ENCODE measurements around the gene MVD. TPM values are rescaled to one million over a fixed set of nuclear protein-coding genes. Genes with fewer than 3 reads are reported as not detected.

Gene MVD
- total and polyA plus RNA-seq, 2 of the 13 experiments (the other 11 are each of a cell fraction or from before 2014, with no cell fraction given) = 28.1 to 187 TPM

DNA sequence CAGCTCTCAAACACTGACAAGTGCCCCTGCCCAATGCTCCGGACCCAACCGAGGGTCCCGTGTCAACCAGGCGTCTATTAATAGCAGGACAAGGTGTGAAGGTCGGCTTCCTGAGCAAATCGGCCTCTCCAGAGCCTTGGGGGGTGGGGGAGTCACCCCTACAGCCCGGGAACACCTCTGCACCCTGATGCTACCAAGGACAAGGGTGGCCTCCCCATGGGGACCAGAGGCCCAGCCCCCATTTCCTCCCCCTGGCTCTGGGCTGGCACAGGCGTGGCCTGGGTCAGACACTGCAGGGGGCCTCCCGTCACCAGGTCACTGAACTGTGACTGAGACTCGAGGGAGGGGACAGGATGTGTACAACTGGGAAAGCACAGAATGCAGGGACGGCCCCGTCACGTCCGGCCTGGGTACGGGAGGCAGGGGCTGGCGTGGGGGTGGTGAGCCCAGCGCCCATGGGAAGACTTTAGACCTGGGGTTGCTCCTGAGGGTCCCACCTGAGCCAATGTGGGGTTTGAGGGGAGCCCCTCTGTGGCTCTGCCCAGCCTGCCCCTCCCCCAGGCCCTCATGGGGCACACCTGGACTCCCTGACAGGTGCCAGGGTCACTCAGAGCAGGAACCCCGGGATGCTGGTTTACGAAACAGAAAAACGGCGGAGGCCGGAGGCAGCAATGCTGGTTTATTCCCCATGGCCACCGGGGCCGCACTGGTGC lies 11.5 kb downstream of the MVD start (continued):
- TF ChIP-seq NRL (CRISPR knock-in tag; IDR thresholded peaks at IDR 0.05; ENCODE audit: borderline replicate concordance) (peak; percentile 15; the same call in 1 of the 2 replicates), KDM3A (CRISPR knock-in tag; IDR thresholded peaks at IDR 0.05; ENCODE audit: low read depth) (no peak), ETV5 (CRISPR knock-in tag; IDR thresholded peaks at IDR 0.05; ENCODE audit: borderline replicate concordance) (peak; percentile 99), KAT2B (IDR thresholded peaks at IDR 0.05; ENCODE audit: borderline replicate concordance, low read depth, low read length) (no peak), KAT8 (CRISPR knock-in tag; IDR thresholded peaks at IDR 0.05) (peak; percentile 92), ELF3 (CRISPR knock-in tag; IDR thresholded peaks at IDR 0.05) (peak; percentile 85), SP140L (CRISPR knock-in tag; IDR thresholded peaks at IDR 0.05; ENCODE audit: borderline replicate concordance) (no peak), SOX6 (IDR thresholded peaks at IDR 0.05) (no peak), SOX6 (CRISPR knock-in tag; IDR thresholded peaks at IDR 0.05) (peak; percentile 74), MEF2D (CRISPR knock-in tag; IDR thresholded peaks at IDR 0.05) (peak; percentile 97), ZNF546 (CRISPR knock-in tag; conservative IDR thresholded peaks at IDR 0.05) (no peak; the same call in 1 of the 2 replicates), ZBTB33 (CRISPR knock-in tag; IDR thresholded peaks at IDR 0.05) (peak; percentile 71; the same call in 1 of the 2 replicates), PAX8 (CRISPR knock-in tag; IDR thresholded peaks at IDR 0.05; ENCODE audit: borderline replicate concordance) (no peak), ZSCAN12 (CRISPR knock-in tag; IDR thresholded peaks at IDR 0.05) (no peak), ZC3H4 (CRISPR knock-in tag; IDR thresholded peaks at IDR 0.05; ENCODE audit: borderline replicate concordance) (peak; percentile 19; the same call in 1 of the 2 replicates), ZBTB44 (CRISPR knock-in tag; IDR thresholded peaks at IDR 0.05) (no peak; the same call in 1 of the 2 replicates)
- TF ChIP-seq, protein P1, sequence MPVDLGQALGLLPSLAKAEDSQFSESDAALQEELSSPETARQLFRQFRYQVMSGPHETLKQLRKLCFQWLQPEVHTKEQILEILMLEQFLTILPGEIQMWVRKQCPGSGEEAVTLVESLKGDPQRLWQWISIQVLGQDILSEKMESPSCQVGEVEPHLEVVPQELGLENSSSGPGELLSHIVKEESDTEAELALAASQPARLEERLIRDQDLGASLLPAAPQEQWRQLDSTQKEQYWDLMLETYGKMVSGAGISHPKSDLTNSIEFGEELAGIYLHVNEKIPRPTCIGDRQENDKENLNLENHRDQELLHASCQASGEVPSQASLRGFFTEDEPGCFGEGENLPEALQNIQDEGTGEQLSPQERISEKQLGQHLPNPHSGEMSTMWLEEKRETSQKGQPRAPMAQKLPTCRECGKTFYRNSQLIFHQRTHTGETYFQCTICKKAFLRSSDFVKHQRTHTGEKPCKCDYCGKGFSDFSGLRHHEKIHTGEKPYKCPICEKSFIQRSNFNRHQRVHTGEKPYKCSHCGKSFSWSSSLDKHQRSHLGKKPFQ (CRISPR knock-in tag; IDR thresholded peaks at IDR 0.05; ENCODE audit: insufficient replicate concordance) = peak; percentile 78
- TF ChIP-seq, protein P2, sequence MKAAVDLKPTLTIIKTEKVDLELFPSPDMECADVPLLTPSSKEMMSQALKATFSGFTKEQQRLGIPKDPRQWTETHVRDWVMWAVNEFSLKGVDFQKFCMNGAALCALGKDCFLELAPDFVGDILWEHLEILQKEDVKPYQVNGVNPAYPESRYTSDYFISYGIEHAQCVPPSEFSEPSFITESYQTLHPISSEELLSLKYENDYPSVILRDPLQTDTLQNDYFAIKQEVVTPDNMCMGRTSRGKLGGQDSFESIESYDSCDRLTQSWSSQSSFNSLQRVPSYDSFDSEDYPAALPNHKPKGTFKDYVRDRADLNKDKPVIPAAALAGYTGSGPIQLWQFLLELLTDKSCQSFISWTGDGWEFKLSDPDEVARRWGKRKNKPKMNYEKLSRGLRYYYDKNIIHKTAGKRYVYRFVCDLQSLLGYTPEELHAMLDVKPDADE (CRISPR knock-in tag; IDR thresholded peaks at IDR 0.05) = no peak
- TF ChIP-seq, protein P3, sequence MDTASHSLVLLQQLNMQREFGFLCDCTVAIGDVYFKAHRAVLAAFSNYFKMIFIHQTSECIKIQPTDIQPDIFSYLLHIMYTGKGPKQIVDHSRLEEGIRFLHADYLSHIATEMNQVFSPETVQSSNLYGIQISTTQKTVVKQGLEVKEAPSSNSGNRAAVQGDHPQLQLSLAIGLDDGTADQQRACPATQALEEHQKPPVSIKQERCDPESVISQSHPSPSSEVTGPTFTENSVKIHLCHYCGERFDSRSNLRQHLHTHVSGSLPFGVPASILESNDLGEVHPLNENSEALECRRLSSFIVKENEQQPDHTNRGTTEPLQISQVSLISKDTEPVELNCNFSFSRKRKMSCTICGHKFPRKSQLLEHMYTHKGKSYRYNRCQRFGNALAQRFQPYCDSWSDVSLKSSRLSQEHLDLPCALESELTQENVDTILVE (CRISPR knock-in tag; IDR thresholded peaks at IDR 0.05) = peak; percentile 90

All from HepG2 (cell line).